Neuronal stem cell (in vitro differentiated cells): ENCODE data around the gene TAPT1.

Experiments
- DNase-seq: peaks from one replicate; pipeline ENCODE4 v3.0.0-alpha.2; 2013; ENCODE audit warnings: low spot score
- H2AFZ ChIP-seq: one replicate; pipeline ENCODE4 v1.6.1; 2013; ENCODE audit warnings: mild to moderate bottlenecking, low read length, inconsistent platforms
- H2AK5ac ChIP-seq: 2 replicates; pipeline ENCODE4 v1.6.1; 2013; ENCODE audit warnings: low read depth, mild to moderate bottlenecking, inconsistent platforms, low read length, moderate library complexity, mixed read lengths
- H2BK120ac ChIP-seq: 2 replicates; pipeline ENCODE4 v1.6.1; 2013; ENCODE audit warnings: low read depth, mild to moderate bottlenecking, inconsistent platforms, low read length, moderate library complexity, mixed read lengths
- H2BK12ac ChIP-seq: one replicate; pipeline ENCODE4 v1.6.1; 2013; ENCODE audit warnings: low read length, inconsistent platforms
- H2BK15ac ChIP-seq: 2 replicates; pipeline ENCODE4 v1.6.1; 2013; ENCODE audit warnings: mild to moderate bottlenecking, low read length, inconsistent platforms, mixed read lengths
- H2BK5ac ChIP-seq: one replicate; pipeline ENCODE4 v1.6.1; 2013; ENCODE audit warnings: inconsistent platforms, mild to moderate bottlenecking, low read length, moderate library complexity
- H3K14ac ChIP-seq: one replicate; pipeline ENCODE4 v1.6.1; 2013; ENCODE audit warnings: low read length, inconsistent platforms
- H3K18ac ChIP-seq: 2 replicates; pipeline ENCODE4 v1.6.1; 2013; ENCODE audit warnings: low read length, inconsistent platforms
- H3K23ac ChIP-seq: 2 replicates; pipeline ENCODE4 v1.6.1; 2013; ENCODE audit warnings: low read depth, mild to moderate bottlenecking, mixed read lengths, low read length, inconsistent platforms; ENCODE audit not compliant: poor library complexity
- H3K27ac ChIP-seq: replicated peaks from 3 replicates; pipeline ENCODE4 v1.5.1; 2013; ENCODE audit warnings: low read length, inconsistent platforms
- H3K27me3 ChIP-seq, 3 experiments: 2 replicates each; pipeline ENCODE4 v1.6.1; 2013; ENCODE audit warnings: low read length in 3 of 3, mild to moderate bottlenecking in 2 of 3, inconsistent platforms in 1 of 3, low read depth in 1 of 3, mixed read lengths in 1 of 3, moderate library complexity in 1 of 3; ENCODE audit not compliant: control insufficient read depth in 3 of 3, insufficient read depth in 3 of 3
- H3K36me3 ChIP-seq, 2 donors: replicated peaks in 1 of 2; 2 replicates each; pipeline ENCODE4 v1.6.1; 2013; ENCODE audit warnings: low read length in 2 of 2; ENCODE audit not compliant: control insufficient read depth in 2 of 2, insufficient read depth in 2 of 2
- H3K4ac ChIP-seq: 2 replicates; pipeline ENCODE4 v1.6.1; 2013; ENCODE audit warnings: inconsistent platforms, mild to moderate bottlenecking, low read length, moderate library complexity
- H3K4me1 ChIP-seq, 2 donors: 1 replicate in 1 of 2; 2 replicates in 1 of 2; pipeline ENCODE4 v1.6.1; 2013; ENCODE audit warnings: low read length in 2 of 2, low read depth in 1 of 2; ENCODE audit not compliant: control insufficient read depth in 2 of 2, insufficient read depth in 1 of 2
- H3K4me2 ChIP-seq: one replicate; pipeline ENCODE4 v1.6.1; 2013; ENCODE audit warnings: mild to moderate bottlenecking, low read length, inconsistent platforms; ENCODE audit not compliant: insufficient read depth, poor library complexity, severe bottlenecking
- H3K4me3 ChIP-seq, 2 donors: 2 replicates each; pipeline ENCODE4 v1.5.1; 2013; ENCODE audit warnings: low read length in 2 of 2, mild to moderate bottlenecking in 2 of 2, inconsistent platforms in 1 of 2, moderate library complexity in 1 of 2
- H3K79me1 ChIP-seq: one replicate; pipeline ENCODE4 v1.6.1; 2013; ENCODE audit warnings: low read depth, mild to moderate bottlenecking, inconsistent platforms, low read length, moderate library complexity
- H3K9ac ChIP-seq: one replicate; pipeline ENCODE4 v1.6.1; 2013; ENCODE audit warnings: mild to moderate bottlenecking, low read depth, low read length, inconsistent platforms; ENCODE audit not compliant: poor library complexity
- H3K9me3 ChIP-seq, 2 donors: replicated peaks in 1 of 2; 2 replicates each; pipeline versions ENCODE3 to v1.6.1; 2013; ENCODE audit warnings: low read length in 2 of 2, mild to moderate bottlenecking in 2 of 2, inconsistent platforms in 1 of 2, low read depth in 1 of 2, mixed read lengths in 1 of 2, moderate library complexity in 1 of 2; ENCODE audit not compliant: control insufficient read depth in 2 of 2, insufficient read depth in 1 of 2
- H4K8ac ChIP-seq: one replicate; pipeline ENCODE4 v1.6.1; 2013; ENCODE audit warnings: low read depth, mild to moderate bottlenecking, inconsistent platforms, low read length, moderate library complexity
- H4K91ac ChIP-seq: one replicate; pipeline ENCODE4 v1.6.1; 2013; ENCODE audit warnings: low read length, low read depth, mild to moderate bottlenecking, inconsistent platforms; ENCODE audit not compliant: poor library complexity
- WGBS, 2 donors: extraction: QIAGEN DNeasy Blood & Tissue Kit; methylation state at CpG; one replicate each; pipeline ENCODE4 v1.1.7; 2013; ENCODE audit warnings: missing lambda C conversion rate in 2 of 2, mixed read lengths in 1 of 2; ENCODE audit not compliant: insufficient read length in 2 of 2, insufficient replicate concordance in 1 of 2; ENCODE audit errors: extremely low coverage in 2 of 2; 5-methylcytosine and 5-hydroxymethylcytosine counted together

The TAPT1 gene

DNA sequence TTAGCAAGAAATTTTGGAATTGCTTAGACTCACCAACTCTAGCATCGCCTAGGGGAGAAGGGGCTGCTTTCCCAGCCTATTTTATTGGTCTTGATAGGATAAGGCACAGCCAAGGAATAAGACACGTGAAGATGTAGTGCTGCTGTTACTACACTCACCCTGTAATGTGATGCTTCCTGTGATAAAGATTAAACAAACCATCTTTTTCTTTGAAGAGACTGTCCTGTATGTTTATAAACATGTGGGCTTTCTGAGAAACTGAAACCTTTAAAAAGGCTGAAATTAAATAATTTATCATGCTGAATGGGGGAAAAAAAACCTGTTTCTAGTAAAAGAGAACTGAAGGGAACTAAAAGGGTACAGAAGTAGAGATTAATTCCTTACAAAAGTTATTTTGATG is 13.2 kb downstream of the TAPT1 start:
- no peak overlapping the region for H2AFZ ChIP-seq
- H3K79me1 ChIP-seq, result no peaks in the 10 kb centered on the region
- no peak overlapping the region for H2AK5ac ChIP-seq
- no peak overlapping the region for H3K4me3 ChIP-seq
- H4K8ac ChIP-seq, result no peak overlapping the region
- no peak overlapping the region for H3K23ac ChIP-seq
- no peak overlapping the region for H3K18ac ChIP-seq
- H2BK5ac ChIP-seq, result no peak overlapping the region
- no peak overlapping the region for H3K4ac ChIP-seq
- no peaks in the 10 kb centered on the region for H3K27me3 ChIP-seq
- H2BK120ac ChIP-seq, result no peak overlapping the region
- H3K9ac ChIP-seq, result no peak overlapping the region
- WGBS, 2 donors, result no CpG with 5 or more reads among the region's 2 CpGs
- no peak overlapping the region for H2BK15ac ChIP-seq
- no peaks in the 10 kb centered on the region for H3K4me1 ChIP-seq
- no peak overlapping the region for H3K4me2 ChIP-seq
- peaks cover 0 to 31% of the 10 kb centered on the region in 2 donors for H3K36me3 ChIP-seq
- no peak overlapping the region for H2BK12ac ChIP-seq
- DNase-seq, result no peak
- H3K9me3 ChIP-seq, result no peaks in the 10 kb centered on the region
- H4K91ac ChIP-seq, result no peak overlapping the region
- no peak overlapping the region for H3K14ac ChIP-seq
- no peak overlapping the region for H3K27ac ChIP-seq

DNA sequence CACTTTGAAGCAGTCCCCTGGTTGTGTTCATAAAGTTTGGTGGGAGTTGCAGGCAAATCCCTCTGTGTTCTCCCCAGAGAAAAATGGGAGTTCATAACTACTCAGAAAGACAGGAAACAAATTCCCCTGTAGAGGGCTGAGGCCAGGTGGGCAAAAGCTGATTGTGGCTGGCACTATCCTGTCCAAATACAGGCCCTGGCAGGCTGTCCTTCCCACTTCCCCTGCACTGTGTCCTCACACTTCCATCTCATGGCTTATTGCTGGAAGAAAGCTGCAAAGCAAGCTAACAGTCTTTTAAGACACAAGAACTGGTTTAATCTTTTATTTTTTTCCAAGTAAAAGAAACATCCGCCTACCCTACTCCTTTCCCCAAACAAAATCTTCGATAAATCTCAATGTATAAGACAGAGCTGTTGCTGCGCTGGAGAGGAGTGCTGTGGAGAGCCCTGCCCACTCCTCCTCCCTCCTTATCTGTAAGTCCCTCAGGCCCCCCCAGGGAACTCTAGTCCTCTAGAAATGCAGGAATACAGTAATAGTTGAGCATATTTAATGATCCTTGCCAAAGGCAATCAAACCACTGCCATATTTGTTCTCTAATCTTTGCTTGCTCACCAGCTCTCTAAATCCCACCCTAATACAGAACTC is 14.0 kb downstream of the TAPT1 start:
- Histone ChIP-seq H3K27me3 (no peaks in the 10 kb centered on the region), H3K4ac (no peak overlapping the region), H3K14ac (no peak overlapping the region), H2AFZ (no peak overlapping the region), H2BK15ac (no peak overlapping the region), H4K8ac (no peak overlapping the region), H3K4me1 (no peaks in the 10 kb centered on the region), H4K91ac (no peak overlapping the region), H3K18ac (no peak overlapping the region), H2BK120ac (no peak overlapping the region), H3K36me3 (peaks cover 0 to 29% of the 10 kb centered on the region in 2 donors), H3K4me3 (no peak overlapping the region), H2BK12ac (no peak overlapping the region), H3K23ac (no peak overlapping the region), H3K27ac (no peak overlapping the region), H3K79me1 (no peaks in the 10 kb centered on the region), H2AK5ac (no peak overlapping the region), H3K9me3 (no peaks in the 10 kb centered on the region), H3K9ac (no peak overlapping the region), H2BK5ac (no peak overlapping the region), H3K4me2 (no peak overlapping the region)
- DNase-seq, result no peak
- 100% methylated on average over 2 of the region's 3 CpGs; no CpG with 5 or more reads in 1 of the 2 donors for WGBS, 2 donors

DNA sequence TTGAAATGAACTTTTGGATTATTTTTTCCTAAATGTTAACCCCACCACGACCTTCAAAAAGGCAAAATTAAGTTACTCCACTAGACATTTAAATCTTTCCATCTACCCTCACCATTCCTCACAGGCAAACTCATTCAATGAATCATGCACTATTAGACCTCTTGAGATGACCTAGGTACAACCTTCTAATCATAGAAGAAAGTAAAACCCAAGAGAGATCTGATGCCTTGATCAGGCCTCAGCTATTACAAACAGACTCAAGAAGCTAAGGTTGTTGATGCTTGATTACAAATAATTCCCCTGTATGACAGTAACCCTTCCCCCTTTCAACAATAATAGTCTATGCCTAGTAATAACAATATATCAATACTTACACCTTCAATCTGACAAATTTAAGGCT is 18.9 kb downstream of the TAPT1 start:
- no peak overlapping the region for H2BK5ac ChIP-seq
- H3K9me3 ChIP-seq, result no peaks in the 10 kb centered on the region
- H2BK15ac ChIP-seq, result no peak overlapping the region
- no peak overlapping the region for H2AK5ac ChIP-seq
- H2AFZ ChIP-seq, result no peak overlapping the region
- no peak overlapping the region for H3K27ac ChIP-seq
- H3K9ac ChIP-seq, result no peak overlapping the region
- DNase-seq, result no peak
- no peak overlapping the region for H3K23ac ChIP-seq
- no CpG with 5 or more reads among the region's 1 CpG for whole genome bisulfite sequencing, 2 donors
- no peak overlapping the region for H3K4me3 ChIP-seq
- H3K4me1 ChIP-seq, result peaks cover 0 to 2% of the 10 kb centered on the region in 2 donors
- no peak overlapping the region for H3K18ac ChIP-seq
- H2BK120ac ChIP-seq, result no peak overlapping the region
- H3K79me1 ChIP-seq, result no peaks in the 10 kb centered on the region
- H3K4ac ChIP-seq, result no peak overlapping the region
- H4K91ac ChIP-seq, result no peak overlapping the region
- H2BK12ac ChIP-seq, result no peak overlapping the region
- no peaks in the 10 kb centered on the region for H3K27me3 ChIP-seq
- H3K4me2 ChIP-seq, result no peak overlapping the region
- no peak overlapping the region for H3K14ac ChIP-seq
- H3K36me3 ChIP-seq, result peaks cover 0 to 26% of the 10 kb centered on the region in 2 donors
- H4K8ac ChIP-seq, result no peak overlapping the region

DNA sequence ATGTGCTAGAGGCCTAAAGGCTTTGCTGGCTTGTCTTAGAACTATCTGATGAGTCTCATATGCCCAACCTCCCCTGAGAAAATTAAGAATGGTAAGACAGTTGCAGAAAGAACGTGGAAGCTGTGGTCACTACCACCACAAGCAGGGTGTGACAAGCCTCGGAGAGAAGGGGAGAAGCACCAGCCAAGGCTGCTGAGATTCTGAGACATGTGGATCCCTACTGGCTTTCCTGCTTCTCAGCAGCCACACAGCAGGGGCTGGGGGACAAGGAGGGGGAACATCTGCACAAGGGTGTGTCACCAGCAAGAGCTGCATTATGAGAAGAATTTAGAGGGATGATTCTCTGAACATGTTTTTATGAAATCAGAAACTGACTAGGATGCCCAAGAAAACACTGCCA is 19.4 kb downstream of the TAPT1 start:
- peaks cover 0 to 22% of the 10 kb centered on the region in 2 donors for H3K36me3 ChIP-seq
- H3K9me3 ChIP-seq, result no peaks in the 10 kb centered on the region
- no peak overlapping the region for H3K27ac ChIP-seq
- H2BK5ac ChIP-seq, result no peak overlapping the region
- H3K4me1 ChIP-seq, result peaks cover 0 to 2% of the 10 kb centered on the region in 2 donors
- no peak overlapping the region for H3K14ac ChIP-seq
- H3K4me3 ChIP-seq, result no peak overlapping the region
- H4K91ac ChIP-seq, result no peak overlapping the region
- no peak for DNase-seq
- no peak overlapping the region for H3K4ac ChIP-seq
- H3K9ac ChIP-seq, result no peak overlapping the region
- no peak overlapping the region for H3K18ac ChIP-seq
- H3K79me1 ChIP-seq, result no peaks in the 10 kb centered on the region
- no peak overlapping the region for H3K4me2 ChIP-seq
- no peak overlapping the region for H2AK5ac ChIP-seq
- H2BK15ac ChIP-seq, result no peak overlapping the region
- no peak overlapping the region for H2AFZ ChIP-seq
- H4K8ac ChIP-seq, result no peak overlapping the region
- H3K27me3 ChIP-seq, result no peaks in the 10 kb centered on the region
- no peak overlapping the region for H2BK12ac ChIP-seq
- H2BK120ac ChIP-seq, result no peak overlapping the region
- WGBS, 2 donors, result no CpG with 5 or more reads among the region's 2 CpGs
- no peak overlapping the region for H3K23ac ChIP-seq
